Fibroblast of the aortic adventitia (primary cell): ENCODE measurements around the gene AP2A2. TPM values are rescaled to one million over a fixed set of nuclear protein-coding genes. Genes with fewer than 3 reads are reported as not detected.

Experiments
- DNase-seq: peaks from one replicate; pipeline ENCODE4 v3.0.0-alpha.2; 2010; ENCODE audit warnings: low read depth
- H3K4me3 ChIP-seq: 2 replicates; pipeline ENCODE4 v1.5.1; 2011; ENCODE audit warnings: low read depth, mild to moderate bottlenecking, control low read depth, low read length, moderate library complexity
- CTCF ChIP-seq: IDR thresholded peaks from 2 replicates; pipeline ENCODE4 v1.5.1; 2011; ENCODE audit warnings: mild to moderate bottlenecking, low read length, control low read depth, inconsistent platforms; ENCODE audit not compliant: insufficient read depth
- total RNA-seq: library from RNA; depleted of rRNA; stranded (reverse); fragments of >200 nt; gene quantifications from 2 replicates; pipeline ENCODE4 v1.2.3, GENCODE V29; 2012; ENCODE audit warnings: low replicate concordance

The AP2A2 gene
- total RNA-seq, 1 donor: 72.9 TPM

- no peak for DNase-seq
- no peak for TF ChIP-seq CTCF
- no peak overlapping the region for H3K4me3 ChIP-seq
Measured at GRCh38 chr11:913043-913442, 12.6 kb upstream of the AP2A2 start.

- no peak for TF ChIP-seq CTCF
- DNase-seq: no peak
- H3K4me3 ChIP-seq: no peak overlapping the region
Measured at GRCh38 chr11:914204-914603, 11.5 kb upstream of the AP2A2 start.

GRCh38 chr11:914747-915501 is 10.7 kb upstream of the AP2A2 start:
- H3K4me3 ChIP-seq: no peak overlapping the region
- TF ChIP-seq CTCF: no peak
- no peak for DNase-seq

- no peak for DNase-seq
- no peak overlapping the region for H3K4me3 ChIP-seq
- TF ChIP-seq CTCF: no peak
Measured at GRCh38 chr11:917426-917825, 8.2 kb upstream of the AP2A2 start.

- DNase-seq: no peak
- TF ChIP-seq CTCF: no peak
- no peak overlapping the region for H3K4me3 ChIP-seq
Measured at GRCh38 chr11:921921-922678, 3.6 kb upstream of the AP2A2 start.

GRCh38 chr11:923691-924405 is 1.8 kb upstream of the AP2A2 start:
- H3K4me3 ChIP-seq: no peak overlapping the region
- DNase-seq: no peak
- TF ChIP-seq CTCF: no peak
